Dendritic cell treated with granulocyte-macrophage colony-stimulating factor and Interleukin-4, amounts not matched to agents 40 ng/mL and 50 ng/mL, for 4 days (primary cell): ENCODE measurements around the gene CFDP1.
"Not testable (repeated sequence)": the region's sequence is repeated elsewhere in the genome, so short reads cannot be mapped to it uniquely, and the experiment has no call there.

Experiments used
- H3K27ac Mint-ChIP-seq: one replicate; pipeline ENCODE4 v1.8.0; 2022; ENCODE audit warnings: mild to moderate bottlenecking, mixed read lengths
- H3K27me3 Mint-ChIP-seq: one replicate; pipeline ENCODE4 v1.8.0; 2022; ENCODE audit warnings: mild to moderate bottlenecking, mixed read lengths
- H3K36me3 Mint-ChIP-seq: one replicate; pipeline ENCODE4 v1.8.0; 2022; ENCODE audit warnings: low read depth, mixed read lengths
- H3K4me1 Mint-ChIP-seq: one replicate; pipeline ENCODE4 v1.8.0; 2022; ENCODE audit warnings: low read depth, mixed read lengths
- H3K4me3 Mint-ChIP-seq: one replicate; pipeline ENCODE4 v1.8.0; 2022; ENCODE audit warnings: mild to moderate bottlenecking, moderate library complexity, mixed read lengths
- H3K9me3 Mint-ChIP-seq: one replicate; pipeline ENCODE4 v1.8.0; 2022; ENCODE audit warnings: mixed read lengths
- intact Hi-C: fragments of 100-400 bp; cut with micrococcal nuclease; formaldehyde crosslinking; loops from one replicate; pipeline ENCODE4 v1.15.0; 2022

The CFDP1 gene

DNA sequence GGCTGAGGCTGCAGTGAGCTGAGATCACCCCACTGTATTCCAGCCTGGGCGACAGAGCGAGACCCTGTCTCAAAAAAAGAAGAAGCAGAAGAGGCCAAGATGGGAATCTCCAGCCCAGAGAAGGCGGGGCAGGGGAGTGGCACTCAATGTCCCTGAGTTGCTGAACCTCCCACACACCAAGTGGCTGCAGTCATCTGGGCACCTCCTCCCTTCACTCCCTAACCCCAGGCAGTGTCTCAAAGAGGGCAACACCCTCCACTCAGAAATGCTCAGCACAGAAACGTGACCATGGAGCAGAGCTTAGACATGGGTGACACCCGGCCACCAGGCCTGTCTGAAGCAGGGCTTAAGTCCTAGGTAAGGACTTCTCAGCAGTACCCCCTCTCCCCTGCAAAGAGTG, 145.6 kb downstream of the CFDP1 start:
- H3K9me3 Mint-ChIP-seq: no peaks in the 10 kb centered on the region
- H3K36me3 Mint-ChIP-seq: peaks cover 43% of the 10 kb centered on the region
- no peak overlapping the region for H3K4me3 Mint-ChIP-seq
- intact Hi-C loops: no loop called here
- H3K27me3 Mint-ChIP-seq: peaks cover 94% of the 10 kb centered on the region
- no peak overlapping the region for H3K27ac Mint-ChIP-seq
- H3K4me1 Mint-ChIP-seq: peaks cover 21% of the 10 kb centered on the region

DNA sequence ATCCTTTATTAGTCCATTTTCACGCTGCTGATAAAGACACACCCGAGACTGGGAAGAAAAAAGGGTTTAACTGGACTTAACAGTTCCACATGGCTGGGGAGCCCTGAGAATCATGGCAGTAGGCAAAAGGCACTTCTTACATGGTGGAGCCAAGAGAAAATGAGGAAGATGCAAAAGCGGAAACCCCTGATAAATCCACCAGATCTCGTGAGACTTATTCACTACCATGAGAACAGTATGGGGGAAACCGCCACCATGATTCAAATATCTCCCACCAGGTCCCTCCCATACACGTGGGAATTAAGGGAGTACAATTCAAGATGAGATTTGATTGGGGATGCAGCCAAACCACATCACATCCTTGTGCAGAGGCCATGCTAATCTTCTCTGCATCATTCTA, 146.9 kb downstream of the CFDP1 start:
- Mint-ChIP-seq H3K27me3 (peaks cover 94% of the 10 kb centered on the region), H3K27ac (no peak overlapping the region), H3K9me3 (no peaks in the 10 kb centered on the region)

DNA sequence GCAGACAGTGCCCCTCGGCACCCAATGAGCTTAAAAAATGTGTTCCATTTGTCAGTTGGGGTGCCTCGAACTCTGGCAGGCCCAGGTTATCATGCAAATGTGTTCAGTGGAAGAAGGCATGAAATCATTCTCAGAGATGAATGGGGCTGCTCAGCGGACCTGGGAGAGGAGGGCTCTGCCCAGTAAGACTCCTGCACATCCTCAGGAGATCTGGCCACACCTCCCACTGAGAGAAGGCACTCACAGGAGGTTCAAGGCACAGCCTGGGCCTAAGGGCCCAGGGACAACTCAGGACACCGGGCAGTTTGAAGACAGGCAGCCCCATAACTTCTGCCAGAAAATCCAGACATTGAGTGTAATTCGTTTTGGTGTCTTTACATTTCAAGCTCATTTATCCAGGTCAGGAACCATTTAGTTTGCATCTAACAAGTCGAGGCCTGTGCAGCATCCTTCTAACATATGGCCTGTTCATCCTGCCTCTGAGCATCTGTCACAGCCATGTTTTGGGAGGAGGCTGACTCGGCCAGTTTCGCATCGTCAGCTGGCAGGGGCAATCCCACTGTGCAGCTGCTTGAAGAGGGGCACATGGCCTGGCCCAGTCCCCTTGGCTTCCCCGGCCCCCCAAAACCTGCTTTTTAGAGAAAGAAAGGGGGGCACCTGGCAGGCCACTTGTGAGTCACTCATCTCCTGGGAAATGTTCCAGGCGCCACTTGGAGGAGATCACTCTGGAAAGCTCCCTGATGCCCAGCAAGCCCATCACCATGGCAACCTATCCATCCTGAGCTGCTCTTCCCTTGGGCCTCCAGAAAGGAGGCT, 150.6 kb downstream of the CFDP1 start:
- H3K4me1 Mint-ChIP-seq: peaks cover 6% of the 10 kb centered on the region
- H3K27ac Mint-ChIP-seq: no peak overlapping the region
- H3K9me3 Mint-ChIP-seq: no peaks in the 10 kb centered on the region
- H3K4me3 Mint-ChIP-seq: no peak overlapping the region
- no peaks in the 10 kb centered on the region for H3K36me3 Mint-ChIP-seq
- H3K27me3 Mint-ChIP-seq: peaks cover 92% of the 10 kb centered on the region
- intact Hi-C loops: no loop called here

More for the DNA sequence above, 146.9 kb downstream of the CFDP1 start:
- no peak overlapping the region for H3K4me3 Mint-ChIP-seq
- H3K4me1 Mint-ChIP-seq: peaks cover 21% of the 10 kb centered on the region
- intact Hi-C loops: no loop called here
- H3K36me3 Mint-ChIP-seq: peaks cover 29% of the 10 kb centered on the region

DNA sequence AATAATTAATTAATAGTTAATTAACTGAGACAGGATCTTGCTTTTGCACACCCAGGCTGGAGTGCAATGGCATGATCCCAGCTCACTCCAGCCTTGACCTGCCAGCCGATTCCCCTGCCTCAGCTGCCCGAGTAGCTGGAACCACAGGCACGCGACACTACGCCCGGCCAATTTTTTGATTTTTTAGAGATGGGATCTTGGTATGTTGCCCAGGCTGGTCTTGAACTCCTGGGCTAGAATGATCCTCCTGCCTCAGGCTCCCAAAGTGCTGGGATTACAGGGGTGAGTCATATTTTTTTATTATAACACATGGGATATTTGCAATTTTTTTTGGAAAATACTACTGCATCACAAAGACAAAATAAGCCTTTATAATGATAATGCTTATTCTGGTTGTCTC, 151.5 kb downstream of the CFDP1 start:
- intact Hi-C loops: no loop called here
- no peaks in the 10 kb centered on the region for H3K4me1 Mint-ChIP-seq
- H3K4me3 Mint-ChIP-seq: no peak overlapping the region
- H3K9me3 Mint-ChIP-seq: no peaks in the 10 kb centered on the region
- peaks cover 92% of the 10 kb centered on the region for H3K27me3 Mint-ChIP-seq
- H3K36me3 Mint-ChIP-seq: no peaks in the 10 kb centered on the region
- H3K27ac Mint-ChIP-seq: no peak overlapping the region

DNA sequence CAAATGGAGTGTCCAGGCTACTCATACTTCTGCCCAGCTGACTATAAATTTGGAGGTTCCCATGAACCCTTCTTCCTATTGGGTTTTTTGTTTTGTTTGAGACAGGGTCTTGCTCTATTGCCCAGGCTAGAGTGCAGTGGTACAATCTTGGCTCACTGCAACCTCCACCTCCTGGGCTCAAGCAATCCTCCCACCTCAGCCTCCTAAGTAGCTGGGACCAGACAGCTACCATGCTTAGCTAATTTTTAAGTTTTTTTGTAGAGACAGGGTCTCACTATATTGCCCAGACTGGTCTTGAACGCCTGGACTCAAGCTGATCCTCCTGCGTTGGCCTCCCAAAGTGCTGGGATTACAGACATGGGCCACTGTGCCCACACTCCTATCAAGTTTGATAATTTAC, 152.3 kb downstream of the CFDP1 start:
- H3K9me3 Mint-ChIP-seq, H3K4me3 Mint-ChIP-seq, H3K36me3 Mint-ChIP-seq, H3K4me1 Mint-ChIP-seq, intact Hi-C loops, H3K27ac Mint-ChIP-seq: not testable (repeated sequence)
- peaks cover 94% of the 10 kb centered on the region for H3K27me3 Mint-ChIP-seq

DNA sequence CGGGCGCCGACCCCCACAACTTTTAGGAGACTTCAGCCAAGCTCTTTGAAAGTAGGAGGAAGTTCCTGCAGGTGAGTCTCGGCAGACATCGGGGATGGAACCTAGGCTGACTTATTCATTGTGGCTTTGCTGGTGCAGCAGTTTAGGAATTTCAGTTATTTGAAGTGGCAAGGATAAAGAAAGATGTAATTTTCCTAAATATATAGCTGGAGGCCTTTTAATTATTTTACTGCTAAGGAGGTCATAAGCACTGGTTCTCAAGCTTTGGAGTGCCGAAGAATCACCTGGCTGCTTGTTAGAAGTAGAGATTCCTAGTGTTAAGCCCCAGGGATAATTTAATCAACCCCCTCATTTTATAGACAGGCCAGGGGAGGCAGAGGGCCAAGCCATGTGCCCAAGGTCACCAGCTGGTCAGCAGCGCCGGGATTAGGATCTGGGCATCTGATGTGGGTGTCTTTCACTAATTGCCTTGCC, 152.9 kb downstream of the CFDP1 start:
- intact Hi-C loops: no loop called here
- H3K27me3 Mint-ChIP-seq: peaks cover 95% of the 10 kb centered on the region
- no peaks in the 10 kb centered on the region for H3K4me1 Mint-ChIP-seq
- H3K36me3 Mint-ChIP-seq: no peaks in the 10 kb centered on the region
- no peaks in the 10 kb centered on the region for H3K9me3 Mint-ChIP-seq
- H3K27ac Mint-ChIP-seq: no peak overlapping the region
- no peak overlapping the region for H3K4me3 Mint-ChIP-seq

DNA sequence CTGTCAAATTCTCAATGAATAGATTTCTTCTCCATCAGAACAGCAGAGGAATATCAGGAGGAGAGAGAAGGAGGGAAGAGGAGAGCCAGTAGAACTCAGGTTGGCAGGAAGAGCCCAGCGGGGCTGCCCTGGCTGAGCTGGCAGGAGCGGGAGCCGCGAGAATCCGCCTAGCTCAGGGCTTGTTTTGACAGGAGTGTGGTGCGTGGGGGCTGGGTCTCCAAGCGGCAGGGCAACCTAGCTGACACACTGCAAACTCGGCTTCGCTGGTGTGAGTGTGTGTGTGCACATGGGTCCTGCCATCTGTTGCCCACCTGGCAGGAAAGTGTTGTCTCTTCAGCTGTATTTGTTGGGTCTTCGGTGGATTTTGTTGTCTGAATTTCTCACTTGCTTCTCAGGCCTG, 154.0 kb downstream of the CFDP1 start:
- H3K4me3 Mint-ChIP-seq: no peak overlapping the region
- no peaks in the 10 kb centered on the region for H3K36me3 Mint-ChIP-seq
- H3K27ac Mint-ChIP-seq: no peak overlapping the region
- no peaks in the 10 kb centered on the region for H3K4me1 Mint-ChIP-seq
- intact Hi-C loops: no loop called here
- H3K27me3 Mint-ChIP-seq: peaks cover 95% of the 10 kb centered on the region
- H3K9me3 Mint-ChIP-seq: no peaks in the 10 kb centered on the region

DNA sequence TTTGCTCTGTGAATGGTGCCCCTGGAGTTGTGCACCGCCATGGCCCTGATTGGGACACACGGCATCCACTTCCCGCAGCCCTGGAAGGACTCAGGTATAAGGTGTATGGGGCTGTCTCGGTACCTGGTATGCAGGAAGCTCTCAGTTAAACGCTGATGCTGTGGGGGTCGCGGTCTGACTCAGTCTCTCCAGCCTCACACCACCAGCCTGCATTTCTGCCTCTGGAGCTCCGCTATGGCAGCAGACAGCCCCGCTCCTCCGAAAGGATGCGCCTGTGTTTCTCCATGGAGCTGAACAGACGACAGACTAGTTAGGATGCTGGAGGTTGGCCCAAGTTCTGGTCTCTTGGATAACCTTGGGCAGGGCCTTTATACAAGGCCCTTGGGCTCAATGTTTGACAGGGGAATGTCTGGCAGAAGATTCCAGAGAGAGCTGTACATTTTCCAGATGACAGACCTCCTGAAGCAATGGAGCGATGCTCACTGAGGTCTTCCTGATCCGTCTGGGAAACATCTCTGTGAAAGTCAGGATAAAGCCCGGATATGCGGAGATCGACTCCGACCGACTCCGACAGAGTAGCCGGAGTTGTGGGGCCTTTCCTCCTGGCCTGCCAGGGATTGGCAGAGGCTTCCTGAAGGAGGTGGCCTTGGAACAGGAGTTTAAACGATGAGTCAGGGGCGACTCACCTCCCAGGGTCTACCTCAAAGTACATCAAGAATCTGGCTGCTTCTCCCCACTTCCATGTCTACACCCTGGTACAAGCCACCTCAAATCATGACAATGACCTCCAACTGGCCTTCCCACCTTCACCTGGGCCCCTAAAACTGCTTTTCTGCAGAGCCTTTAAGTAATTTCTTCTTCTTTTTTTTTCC, 160.0 kb downstream of the CFDP1 start:
- intact Hi-C loops: no loop called here
- Mint-ChIP-seq H3K4me3 (no peak overlapping the region), H3K27me3 (peaks cover 94% of the 10 kb centered on the region), H3K36me3 (no peaks in the 10 kb centered on the region), H3K9me3 (no peaks in the 10 kb centered on the region), H3K27ac (no peak overlapping the region), H3K4me1 (peaks cover 8% of the 10 kb centered on the region)

DNA sequence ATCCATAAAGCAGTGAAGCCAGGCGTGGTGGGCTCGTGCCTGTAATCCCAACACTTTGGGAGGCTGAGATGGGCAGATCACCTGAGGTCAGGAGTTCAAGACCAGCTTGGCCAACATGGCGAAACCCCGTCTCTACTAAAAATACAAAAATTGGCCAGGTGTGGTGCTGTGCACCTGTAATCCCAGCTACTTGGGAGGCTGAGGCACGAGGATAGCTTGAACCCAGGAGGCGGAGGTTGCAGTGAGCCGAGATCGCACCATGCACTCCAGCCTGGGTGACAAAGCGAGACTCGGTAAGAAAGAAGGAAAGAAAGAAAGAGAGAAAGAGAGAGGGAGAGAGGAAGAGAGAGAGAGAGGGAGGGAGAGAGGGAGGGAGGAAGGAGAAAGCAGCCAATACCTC, 160.7 kb downstream of the CFDP1 start:
- H3K4me3 Mint-ChIP-seq, H3K4me1 Mint-ChIP-seq, H3K9me3 Mint-ChIP-seq, H3K36me3 Mint-ChIP-seq, intact Hi-C loops, H3K27ac Mint-ChIP-seq: not testable (repeated sequence)
- peaks cover 94% of the 10 kb centered on the region for H3K27me3 Mint-ChIP-seq

DNA sequence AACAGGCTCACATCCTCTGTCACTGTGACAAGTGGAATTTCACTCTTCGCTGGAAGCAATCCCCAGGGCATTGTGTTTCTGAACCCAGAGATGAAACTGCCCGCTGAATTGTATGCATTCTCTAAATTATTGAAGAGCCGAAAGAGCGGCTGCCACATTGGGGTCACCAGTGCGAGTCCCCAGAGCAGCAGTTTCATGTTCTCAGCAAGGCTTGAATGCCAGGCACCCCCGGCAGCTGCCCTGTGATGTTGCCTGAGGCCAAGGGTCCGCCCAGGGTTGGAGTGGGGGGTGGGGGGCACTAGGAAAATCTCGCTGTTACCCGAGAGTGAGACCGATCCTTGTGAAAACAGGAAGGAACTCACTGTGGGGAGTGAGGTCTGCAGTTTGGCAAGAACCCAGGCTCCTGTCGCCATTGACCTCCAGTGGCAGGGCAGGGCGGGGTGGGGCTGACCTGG, 161.2 kb downstream of the CFDP1 start:
- Mint-ChIP-seq H3K27me3 (peaks cover 94% of the 10 kb centered on the region), H3K36me3 (no peaks in the 10 kb centered on the region), H3K27ac (no peak overlapping the region), H3K9me3 (no peaks in the 10 kb centered on the region), H3K4me1 (peaks cover 8% of the 10 kb centered on the region), H3K4me3 (no peak overlapping the region)
- intact Hi-C loops: no loop called here

DNA sequence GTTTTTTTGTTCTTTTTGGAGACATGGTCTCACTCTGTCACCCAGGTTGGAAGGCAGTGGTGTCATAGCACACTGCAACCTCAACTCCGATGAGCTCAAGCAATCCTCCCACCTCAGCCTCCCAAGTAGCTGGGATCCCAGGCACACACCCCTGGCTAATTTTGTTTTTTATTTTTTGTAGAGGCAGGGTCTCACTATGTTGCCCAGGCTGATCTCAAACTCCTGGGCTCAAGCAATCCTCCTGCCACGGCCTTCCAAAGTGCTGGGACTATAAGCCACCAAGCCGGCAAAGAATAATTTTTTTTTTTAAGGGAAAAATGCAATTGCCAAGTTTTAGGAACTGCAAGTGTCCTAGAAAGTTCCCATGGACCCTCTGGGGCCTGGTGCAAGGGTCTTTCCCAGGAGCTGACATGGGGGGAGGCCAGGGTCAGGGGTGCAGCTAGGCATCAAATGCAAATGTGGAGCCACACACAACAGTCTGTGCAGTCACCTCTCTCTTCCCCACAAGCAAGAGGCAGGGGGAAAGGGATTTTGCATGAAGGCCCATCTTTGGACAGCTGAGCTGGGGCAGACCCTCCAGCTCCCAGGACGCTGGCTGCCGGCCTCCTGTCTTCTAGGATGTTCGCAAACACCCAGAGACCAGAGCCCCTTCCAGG, 161.7 kb downstream of the CFDP1 start:
- intact Hi-C loops: no loop called here
- no peak overlapping the region for H3K4me3 Mint-ChIP-seq

DNA sequence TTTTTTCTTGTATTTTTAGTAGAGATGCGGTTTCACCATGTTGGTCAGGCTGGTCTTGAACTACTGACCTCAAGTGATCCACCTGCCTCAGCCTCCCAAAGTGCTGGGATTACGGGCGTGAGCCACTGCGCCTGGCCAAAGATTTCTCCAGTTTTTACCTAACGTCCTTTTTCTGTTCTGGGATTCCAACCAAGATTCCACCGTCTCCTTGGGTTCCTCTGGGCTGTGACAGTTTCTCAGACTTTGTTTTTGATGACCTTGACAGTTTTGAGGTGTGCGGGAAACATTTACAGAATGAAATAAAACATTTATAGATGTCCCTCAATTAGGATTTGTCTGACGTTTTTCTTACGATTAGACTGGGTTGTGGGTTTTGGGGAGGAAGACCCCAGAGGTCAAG, 163.9 kb downstream of the CFDP1 start:
- peaks cover 16% of the 10 kb centered on the region for H3K4me1 Mint-ChIP-seq
- not testable (repeated sequence) for H3K36me3 Mint-ChIP-seq, H3K9me3 Mint-ChIP-seq

More for the DNA sequence above, 161.7 kb downstream of the CFDP1 start:
- H3K27me3 Mint-ChIP-seq: peaks cover 94% of the 10 kb centered on the region
- no peaks in the 10 kb centered on the region for H3K9me3 Mint-ChIP-seq
- peaks cover 8% of the 10 kb centered on the region for H3K4me1 Mint-ChIP-seq
- H3K27ac Mint-ChIP-seq: no peak overlapping the region
- no peaks in the 10 kb centered on the region for H3K36me3 Mint-ChIP-seq

DNA sequence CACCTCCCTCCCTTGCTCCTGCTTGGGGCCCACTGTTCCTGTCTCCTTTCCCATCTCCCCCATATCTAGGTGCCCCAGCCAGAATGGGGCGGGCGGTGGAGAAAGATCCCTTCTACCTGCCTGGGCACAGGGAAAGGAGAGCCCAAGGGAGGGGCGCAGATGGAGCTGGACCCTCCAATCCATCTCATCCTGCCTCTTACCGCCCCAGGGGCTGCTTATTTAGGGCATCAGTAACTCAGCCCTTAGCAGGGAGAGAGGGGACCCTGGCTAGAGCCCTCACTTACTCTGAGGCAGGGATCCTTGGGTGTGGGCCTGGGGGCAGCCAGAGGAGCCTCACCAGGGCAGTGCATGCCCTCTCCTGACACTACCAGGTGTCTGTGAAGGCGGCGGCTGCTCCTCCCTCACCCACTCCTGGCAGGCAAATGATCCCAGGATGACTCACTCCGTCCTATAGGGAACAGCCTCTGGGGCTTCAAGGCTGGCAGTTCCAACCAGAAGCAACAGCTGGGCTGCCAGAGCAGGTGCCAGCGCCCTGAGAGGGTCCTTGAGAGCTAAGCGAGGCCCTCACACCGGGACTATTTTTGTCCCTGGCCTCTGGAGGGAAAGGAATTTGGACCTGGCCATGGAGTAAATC, 165.6 kb downstream of the CFDP1 start:
- H3K9me3 Mint-ChIP-seq: no peaks in the 10 kb centered on the region
- peaks cover 90% of the 10 kb centered on the region for H3K27me3 Mint-ChIP-seq
- intact Hi-C loops: no loop called here
- H3K36me3 Mint-ChIP-seq: no peaks in the 10 kb centered on the region
- H3K4me3 Mint-ChIP-seq: no peak overlapping the region
- peaks cover 14% of the 10 kb centered on the region for H3K4me1 Mint-ChIP-seq
- H3K27ac Mint-ChIP-seq: no peak overlapping the region

More for the DNA sequence above, 163.9 kb downstream of the CFDP1 start:
- H3K4me3 Mint-ChIP-seq, H3K27ac Mint-ChIP-seq, intact Hi-C loops: not testable (repeated sequence)
- peaks cover 90% of the 10 kb centered on the region for H3K27me3 Mint-ChIP-seq
